ENCODE measurements around the gene RHOG.
A peak's percentile ranks its signal among the peaks of the same experiment; 100 is the strongest.
"Not testable (repeated sequence)": the region's sequence is repeated elsewhere in the genome, so short reads cannot be mapped to it uniquely, and the experiment has no call there.

Gene RHOG

GRCh38 chr11:3808861-3809623 is 31.7 kb downstream of the RHOG start:
- peak; percentile 78 for DNase-seq (ENCODE audit: low spot score)

- DNase-seq (ENCODE audit: low spot score): peak; percentile 78
Observed at GRCh38 chr11:3807909-3808860, 32.6 kb downstream of the RHOG start, which contains the start of gene PGAP2. TSS of gene PGAP2 (plus strand) at chr11:3808560. CDS start at chr11:3811260, 2,700 bp downstream.

GRCh38 chr11:3803726-3804495 is 36.8 kb downstream of the RHOG start:
- DNase-seq (ENCODE audit: low spot score): no peak

- no peak for DNase-seq (ENCODE audit: low spot score)
Observed at GRCh38 chr11:3802011-3802790, 38.6 kb downstream of the RHOG start.

- DNase-seq (ENCODE audit: low spot score): no peak
Observed at GRCh38 chr11:3799873-3800272, 40.9 kb downstream of the RHOG start.

- DNase-seq (ENCODE audit: low spot score): no peak
Observed at GRCh38 chr11:3799143-3799542, 41.6 kb downstream of the RHOG start.

GRCh38 chr11:3797329-3798090 is 43.2 kb downstream of the RHOG start, which contains the start of gene NUP98:
TSS of gene NUP98 (minus strand) at chr11:3797554. CDS start at chr11:3782117, 15,437 bp downstream.
- peak; percentile 100 for DNase-seq (ENCODE audit: low spot score)

- no peak for DNase-seq (ENCODE audit: low spot score)
Observed at GRCh38 chr11:3796801-3797328, 43.9 kb downstream of the RHOG start.

- no peak for DNase-seq (ENCODE audit: low spot score)
Observed at GRCh38 chr11:3796346-3796745, 44.4 kb downstream of the RHOG start.

GRCh38 chr11:3796002-3796311 is 44.8 kb downstream of the RHOG start:
- DNase-seq (ENCODE audit: low spot score): no peak

- DNase-seq (ENCODE audit: low spot score): no peak
Observed at GRCh38 chr11:3795131-3796001, 45.4 kb downstream of the RHOG start.

GRCh38 chr11:3794387-3794786 is 46.4 kb downstream of the RHOG start:
- DNase-seq (ENCODE audit: low spot score): not testable (repeated sequence)

- no peak for DNase-seq (ENCODE audit: low spot score)
Observed at GRCh38 chr11:3786781-3787428, 53.9 kb downstream of the RHOG start.

- no peak for DNase-seq (ENCODE audit: low spot score)
Observed at GRCh38 chr11:3783611-3784010, 57.1 kb downstream of the RHOG start.

GRCh38 chr11:3782963-3783362 is 57.8 kb downstream of the RHOG start:
- DNase-seq (ENCODE audit: low spot score): no peak

GRCh38 chr11:3781423-3781822 is 59.3 kb downstream of the RHOG start:
- no peak for DNase-seq (ENCODE audit: low spot score)

Data from cerebellar cortex (tissue), 1 donor.